GM12878 (cell line): ENCODE results near the gene PSIP1. TPM values are rescaled to one million over a fixed set of nuclear protein-coding genes. Genes with fewer than 3 reads are reported as not detected.

Experiments used
- ASH2L ChIP-seq: fragments of 300-600, 200-600 bp; sonication (generic); IDR thresholded peaks from 2 replicates; pipeline ENCODE4 v1.6.1; 2017; ENCODE audit warnings: low read depth, mild to moderate bottlenecking, borderline replicate concordance
- ATF7 ChIP-seq: fragments of 450-650 bp; IDR thresholded peaks from 2 replicates; pipeline ENCODE4 v1.6.1; 2016; ENCODE audit warnings: low read depth, mild to moderate bottlenecking
- CHD2 ChIP-seq: IDR thresholded peaks from 2 replicates; pipeline ENCODE4 v1.6.1; 2011; ENCODE audit warnings: low read depth, low read length, improper control_type of control experiment, borderline replicate concordance
- SMC3 ChIP-seq: IDR thresholded peaks from 2 replicates; pipeline ENCODE4 v1.6.1; 2011; ENCODE audit warnings: low read length, improper control_type of control experiment, borderline replicate concordance
- SPI1 ChIP-seq: IDR thresholded peaks from 2 replicates; pipeline ENCODE4 v1.6.1; 2011; ENCODE audit warnings: low read depth, mild to moderate bottlenecking, low read length, moderate library complexity, borderline replicate concordance; ENCODE audit not compliant: insufficient read depth
- YY1 ChIP-seq: IDR thresholded peaks from 2 replicates; pipeline ENCODE4 v1.6.1; 2011; ENCODE audit warnings: low read depth, mild to moderate bottlenecking, low read length
- ZNF384 ChIP-seq: IDR thresholded peaks from 2 replicates; pipeline ENCODE4 v1.6.1; 2012; ENCODE audit warnings: low read depth, mild to moderate bottlenecking, low read length, improper control_type of control experiment, borderline replicate concordance
- polyA plus RNA-seq, 11 experiments: library from polyadenylated mRNA; depleted of rRNA in 4 of 11; unstranded in 6 of 11; stranded (reverse) in 5 of 11; fragments of >200 nt; fragmentation: Nextera tagmentation in 4 of 11; fragmentation: Illumina TruSeq in 1 of 11; extraction: Ambion mirVana in 4 of 11; extraction: Trizol in 1 of 11; gene quantifications; 1 replicate in 1 of 11; 2 replicates in 10 of 11; pipeline versions ENCODE4 v1.2.1 to v1.2.3, GENCODE V29; 2011 to 2016; ENCODE audit warnings: inconsistent platforms in 2 of 11, missing spikeins in 2 of 11, low read depth in 1 of 11
- total RNA-seq, 4 experiments: library from RNA; depleted of rRNA in 3 of 4; stranded (reverse); fragments of >200 nt in 3 of 4; fragmentation: Illumina TruSeq in 1 of 4; extraction: Trizol in 1 of 4; gene quantifications; 2 replicates each; pipeline versions ENCODE4 v1.2.1 to v1.2.3, GENCODE V29; 2013 to 2021
- TF ChIP-seq, protein P1 (sequence below): IDR thresholded peaks from 2 replicates; pipeline ENCODE4 v1.6.1; 2011; ENCODE audit warnings: borderline replicate concordance, low read depth, mild to moderate bottlenecking, moderate library complexity, mixed read lengths, low read length; ENCODE audit not compliant: insufficient read depth; ENCODE audit errors: extremely low read length
- TF ChIP-seq, protein P2 (sequence below): IDR thresholded peaks from 2 replicates; pipeline ENCODE4 v1.6.1; 2012; ENCODE audit warnings: low read depth, low read length, improper control_type of control experiment

PSIP1 gene
- total and polyA plus RNA-seq, 10 of the 15 experiments (the other 5 are each of a cell fraction or from before 2014, with no cell fraction given), result 75.5 to 299 (median 173) TPM

DNA sequence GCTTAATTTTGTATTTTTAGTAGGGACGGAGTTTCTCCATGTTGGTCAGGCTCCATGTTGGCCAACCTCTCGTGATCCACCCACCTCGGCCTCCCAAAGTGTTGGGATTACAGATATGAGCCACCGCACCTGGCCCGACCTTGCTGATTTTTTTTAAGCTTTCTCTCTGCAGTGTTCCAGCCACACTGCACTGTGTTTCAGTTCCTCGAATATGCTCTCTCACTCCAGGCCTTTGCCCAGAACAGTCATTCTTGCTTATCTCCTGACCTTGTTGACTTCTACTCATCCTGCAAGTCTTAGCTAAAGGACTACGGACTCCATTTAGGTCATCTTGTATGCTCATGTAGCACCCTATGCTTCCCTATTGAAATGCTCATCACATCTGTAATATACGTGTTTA is 84.8 kb downstream of the PSIP1 start (continued):
- TF ChIP-seq SPI1 (peak; percentile 84; the same call in 1 of the 2 replicates), ATF7 (0 out of 2 replicates have a peak, but pooled peaks have one; percentile 28), YY1 (no peak), ASH2L (no peak), CHD2 (no peak), ZNF384 (peak; percentile 67; the same call in 1 of the 2 replicates), SMC3 (0 out of 2 replicates have a peak, but pooled peaks have one; percentile 14)
- TF ChIP-seq, protein P1, sequence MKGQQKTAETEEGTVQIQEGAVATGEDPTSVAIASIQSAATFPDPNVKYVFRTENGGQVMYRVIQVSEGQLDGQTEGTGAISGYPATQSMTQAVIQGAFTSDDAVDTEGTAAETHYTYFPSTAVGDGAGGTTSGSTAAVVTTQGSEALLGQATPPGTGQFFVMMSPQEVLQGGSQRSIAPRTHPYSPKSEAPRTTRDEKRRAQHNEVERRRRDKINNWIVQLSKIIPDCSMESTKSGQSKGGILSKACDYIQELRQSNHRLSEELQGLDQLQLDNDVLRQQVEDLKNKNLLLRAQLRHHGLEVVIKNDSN, result no peak
- TF ChIP-seq, protein P2, sequence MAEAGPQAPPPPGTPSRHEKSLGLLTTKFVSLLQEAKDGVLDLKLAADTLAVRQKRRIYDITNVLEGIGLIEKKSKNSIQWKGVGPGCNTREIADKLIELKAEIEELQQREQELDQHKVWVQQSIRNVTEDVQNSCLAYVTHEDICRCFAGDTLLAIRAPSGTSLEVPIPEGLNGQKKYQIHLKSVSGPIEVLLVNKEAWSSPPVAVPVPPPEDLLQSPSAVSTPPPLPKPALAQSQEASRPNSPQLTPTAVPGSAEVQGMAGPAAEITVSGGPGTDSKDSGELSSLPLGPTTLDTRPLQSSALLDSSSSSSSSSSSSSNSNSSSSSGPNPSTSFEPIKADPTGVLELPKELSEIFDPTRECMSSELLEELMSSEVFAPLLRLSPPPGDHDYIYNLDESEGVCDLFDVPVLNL, result no peak
